ENCODE measurements around the gene VMAC. TPM values are rescaled to one million over a fixed set of nuclear protein-coding genes. Genes with fewer than 3 reads are reported as not detected.

VMAC gene
- total and polyA plus RNA-seq, 2 of the 13 experiments (the other 11 are each of a cell fraction or from before 2014, with no cell fraction given), result 2.4 TPM

GRCh38 chr19:5903056-5903623 is 1.5 kb upstream of the VMAC start (continued):
- TF ChIP-seq LBX2 (CRISPR knock-in tag; IDR thresholded peaks at IDR 0.05; ENCODE audit: borderline replicate concordance) (no peak), ZC3H13 (CRISPR knock-in tag; IDR thresholded peaks at IDR 0.05) (no peak), ATF5 (CRISPR knock-in tag; IDR thresholded peaks at IDR 0.05; ENCODE audit: low read depth) (0 out of 2 replicates have a peak, but pooled peaks have one; percentile 4), ZSCAN29 (CRISPR knock-in tag; conservative IDR thresholded peaks at IDR 0.05) (no peak), LCORL (IDR thresholded peaks at IDR 0.05) (no peak), LCORL (CRISPR knock-in tag; IDR thresholded peaks at IDR 0.05) (peak; percentile 8; the same call in 1 of the 2 replicates), SOX6 (IDR thresholded peaks at IDR 0.05) (no peak), SOX6 (CRISPR knock-in tag; IDR thresholded peaks at IDR 0.05) (no peak), CBX2 (IDR thresholded peaks at IDR 0.05; ENCODE audit: low read depth, low read length) (no peak), CBX2 (CRISPR knock-in tag; IDR thresholded peaks at IDR 0.05; ENCODE audit: low read depth) (no peak), MAFG (CRISPR knock-in tag; IDR thresholded peaks at IDR 0.05) (no peak), ZFP62 (CRISPR knock-in tag; IDR thresholded peaks at IDR 0.05) (no peak), CREM (IDR thresholded peaks at IDR 0.05) (no peak), CREM (CRISPR knock-in tag; IDR thresholded peaks at IDR 0.05) (no peak), AHR (CRISPR knock-in tag; IDR thresholded peaks at IDR 0.05) (no peak), MAFK (conservative IDR thresholded peaks at IDR 0.05 in 1 of 2, IDR thresholded peaks at IDR 0.05 in 1 of 2; ENCODE audit: low read length in 2 of 2) (no peak), GMEB2 (CRISPR knock-in tag; IDR thresholded peaks at IDR 0.05; ENCODE audit: low read depth) (no peak), XBP1 (CRISPR knock-in tag; IDR thresholded peaks at IDR 0.05) (no peak), KAT7 (CRISPR knock-in tag; IDR thresholded peaks at IDR 0.05; ENCODE audit: borderline replicate concordance) (peak; percentile 78; the same call in 1 of the 2 replicates), ZNF687 (CRISPR knock-in tag; IDR thresholded peaks at IDR 0.05) (no peak), GATAD2A (CRISPR knock-in tag; IDR thresholded peaks at IDR 0.05) (no peak), ZBTB7B (CRISPR knock-in tag; IDR thresholded peaks at IDR 0.05) (peak; percentile 30; the same call in 1 of the 2 replicates), ZNF230 (CRISPR knock-in tag; IDR thresholded peaks at IDR 0.05) (no peak), HDAC1 (CRISPR knock-in tag; IDR thresholded peaks at IDR 0.05) (no peak), NKX3-1 (CRISPR knock-in tag; IDR thresholded peaks at IDR 0.05) (no peak), PHF8 (CRISPR knock-in tag; IDR thresholded peaks at IDR 0.05) (no peak), ATAD3A (CRISPR knock-in tag; IDR thresholded peaks at IDR 0.05) (no peak), DR1 (CRISPR knock-in tag; IDR thresholded peaks at IDR 0.05) (no peak), HOXA9 (CRISPR knock-in tag; IDR thresholded peaks at IDR 0.05; ENCODE audit: borderline replicate concordance) (no peak)
